Lung (tissue), 12 donors: ENCODE measurements around the gene MCRIP2. TPM values are rescaled to one million over a fixed set of nuclear protein-coding genes. Genes with fewer than 3 reads are reported as not detected.

Experiments used
- ATAC-seq: fragments of 200-7000 bp; cut with Tn5 transposase; one replicate; pipeline ENCODE4 v1.9.1; 2020; ENCODE audit warnings: moderate number of reproducible peaks; ENCODE audit not compliant: insufficient read depth, low FRiP score
- DNase-seq, 3 donors: peaks; one replicate each; pipeline ENCODE4 v3.0.0-alpha.2; 2013 to 2017
- H3K27ac ChIP-seq, 2 donors: one replicate each; pipeline ENCODE4 v1.5.1; 2013; ENCODE audit warnings: mild to moderate bottlenecking in 2 of 2, moderate library complexity in 2 of 2, control low read depth in 1 of 2, inconsistent platforms in 1 of 2, low read depth in 1 of 2, low read length in 1 of 2
- H3K27me3 ChIP-seq, 3 donors: one replicate each; pipeline ENCODE4 v1.5.1; 2013; ENCODE audit warnings: low read length in 2 of 3; ENCODE audit not compliant: control insufficient read depth in 3 of 3, insufficient read depth in 3 of 3
- H3K36me3 ChIP-seq, 4 donors: one replicate each; pipeline ENCODE4 v1.5.1; 2013; ENCODE audit warnings: low read length in 4 of 4, mild to moderate bottlenecking in 1 of 4, moderate library complexity in 1 of 4; ENCODE audit not compliant: control insufficient read depth in 4 of 4, insufficient read depth in 4 of 4
- H3K4me1 ChIP-seq, 5 donors: one replicate each; pipeline ENCODE4 v1.5.1; 2013; ENCODE audit warnings: low read length in 5 of 5, mild to moderate bottlenecking in 2 of 5, moderate library complexity in 1 of 5; ENCODE audit not compliant: control insufficient read depth in 5 of 5, insufficient read depth in 5 of 5
- H3K4me3 ChIP-seq: one replicate; pipeline ENCODE4 v1.5.1; 2013; ENCODE audit warnings: mild to moderate bottlenecking, control low read depth, moderate library complexity
- H3K9ac ChIP-seq, 2 donors: one replicate each; pipeline ENCODE4 v1.5.1; 2013; ENCODE audit warnings: low read length in 2 of 2, control low read depth in 1 of 2; ENCODE audit not compliant: insufficient read depth in 1 of 2
- H3K9me3 ChIP-seq, 4 donors: one replicate each; pipeline ENCODE4 v1.5.1; 2013; ENCODE audit warnings: low read length in 3 of 4, mild to moderate bottlenecking in 1 of 4, moderate library complexity in 1 of 4; ENCODE audit not compliant: control insufficient read depth in 4 of 4, insufficient read depth in 3 of 4
- WGBS, 2 donors: extraction: QIAGEN DNeasy Blood & Tissue Kit; methylation state at CpG; one replicate each; pipeline ENCODE4 v1.1.7; 2013; 5-methylcytosine and 5-hydroxymethylcytosine counted together
- polyA plus RNA-seq, 2 donors: library from polyadenylated mRNA; stranded (reverse); fragments of 200-250 nt; gene quantifications; one replicate each; pipeline ENCODE4 v1.2.1, GENCODE V29; 2013
- total RNA-seq, 2 donors: library from RNA; depleted of rRNA in 1 of 2; stranded (reverse); fragments of >200 nt in 1 of 2; gene quantifications; one replicate each; pipeline ENCODE4 v1.2.1, GENCODE V29; 2014 to 2021
- TF ChIP-seq, protein P1 (sequence below): IDR thresholded peaks from 2 replicates; pipeline ENCODE4 v1.5.1; 2012; ENCODE audit warnings: mild to moderate bottlenecking; ENCODE audit errors: control extremely low read depth, extremely low read depth
- donor health status: control.
- donor health status: control.
- donor health status: Bipolar disorder and iron deficiency.
- donor health status: healthy.
- donor health status: DM: yes; HTN: yes; CAD: no.

Gene MCRIP2
- total and polyA plus RNA-seq, 4 donors = 9.1 to 109 (median 53.3) TPM

DNA sequence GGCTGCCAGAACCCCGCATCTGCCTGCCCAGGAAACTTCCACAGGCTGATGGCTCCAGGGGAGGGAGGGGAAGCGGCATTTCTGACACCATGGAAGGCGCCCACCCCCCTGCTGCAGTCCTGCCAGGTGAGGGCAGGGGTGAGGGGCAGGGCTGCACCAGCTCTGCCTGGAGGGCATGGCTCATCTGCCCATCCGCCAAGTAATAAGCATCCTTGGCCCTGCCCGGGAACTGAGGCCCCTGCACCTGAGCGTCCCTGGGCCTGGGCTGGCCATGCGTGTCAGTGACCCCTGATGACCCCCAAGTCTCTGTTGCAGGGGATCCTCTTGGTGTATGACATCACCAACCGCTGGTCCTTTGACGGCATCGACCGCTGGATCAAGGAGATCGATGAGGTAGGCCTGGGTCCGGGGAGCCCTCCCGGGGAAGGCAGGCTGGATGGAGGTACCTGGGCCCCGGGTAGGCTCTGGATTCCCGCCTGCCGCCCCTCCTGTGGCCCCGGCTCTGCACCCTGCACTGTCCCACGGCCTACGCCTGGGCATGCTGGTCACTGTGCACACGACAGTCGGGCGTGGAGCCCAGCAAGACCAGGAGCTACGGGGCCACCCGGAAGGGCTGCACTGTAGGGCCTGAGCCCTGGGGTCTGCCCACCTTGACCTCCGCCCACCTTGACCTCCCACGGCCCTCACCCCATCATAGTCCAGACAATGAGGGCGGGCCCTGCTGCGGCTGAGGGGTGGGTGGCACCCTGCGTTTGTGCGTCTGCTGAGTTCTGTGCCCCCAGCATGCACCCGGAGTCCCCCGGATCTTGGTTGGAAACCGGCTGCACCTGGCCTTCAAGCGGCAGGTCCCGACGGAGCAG is 16.3 kb upstream of the MCRIP2 start:
- Histone ChIP-seq H3K4me3 (no peak overlapping the region), H3K36me3 (peaks cover 0 to 34% (median 5%) of the 10 kb centered on the region in 4 donors), H3K4me1 (peaks cover 0 to 18% (median 10%) of the 10 kb centered on the region in 5 donors), H3K27me3 (no peaks in the 10 kb centered on the region), H3K9ac (no peak overlapping the region), H3K27ac (no peak overlapping the region), H3K9me3 (no peaks in the 10 kb centered on the region)
- no peak for DNase-seq
- WGBS, 2 donors = 96 to 97% methylated on average over 37 of the region's 37 CpGs
- TF ChIP-seq, protein P1, sequence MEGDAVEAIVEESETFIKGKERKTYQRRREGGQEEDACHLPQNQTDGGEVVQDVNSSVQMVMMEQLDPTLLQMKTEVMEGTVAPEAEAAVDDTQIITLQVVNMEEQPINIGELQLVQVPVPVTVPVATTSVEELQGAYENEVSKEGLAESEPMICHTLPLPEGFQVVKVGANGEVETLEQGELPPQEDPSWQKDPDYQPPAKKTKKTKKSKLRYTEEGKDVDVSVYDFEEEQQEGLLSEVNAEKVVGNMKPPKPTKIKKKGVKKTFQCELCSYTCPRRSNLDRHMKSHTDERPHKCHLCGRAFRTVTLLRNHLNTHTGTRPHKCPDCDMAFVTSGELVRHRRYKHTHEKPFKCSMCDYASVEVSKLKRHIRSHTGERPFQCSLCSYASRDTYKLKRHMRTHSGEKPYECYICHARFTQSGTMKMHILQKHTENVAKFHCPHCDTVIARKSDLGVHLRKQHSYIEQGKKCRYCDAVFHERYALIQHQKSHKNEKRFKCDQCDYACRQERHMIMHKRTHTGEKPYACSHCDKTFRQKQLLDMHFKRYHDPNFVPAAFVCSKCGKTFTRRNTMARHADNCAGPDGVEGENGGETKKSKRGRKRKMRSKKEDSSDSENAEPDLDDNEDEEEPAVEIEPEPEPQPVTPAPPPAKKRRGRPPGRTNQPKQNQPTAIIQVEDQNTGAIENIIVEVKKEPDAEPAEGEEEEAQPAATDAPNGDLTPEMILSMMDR = no peak
- no peak for ATAC-seq

DNA sequence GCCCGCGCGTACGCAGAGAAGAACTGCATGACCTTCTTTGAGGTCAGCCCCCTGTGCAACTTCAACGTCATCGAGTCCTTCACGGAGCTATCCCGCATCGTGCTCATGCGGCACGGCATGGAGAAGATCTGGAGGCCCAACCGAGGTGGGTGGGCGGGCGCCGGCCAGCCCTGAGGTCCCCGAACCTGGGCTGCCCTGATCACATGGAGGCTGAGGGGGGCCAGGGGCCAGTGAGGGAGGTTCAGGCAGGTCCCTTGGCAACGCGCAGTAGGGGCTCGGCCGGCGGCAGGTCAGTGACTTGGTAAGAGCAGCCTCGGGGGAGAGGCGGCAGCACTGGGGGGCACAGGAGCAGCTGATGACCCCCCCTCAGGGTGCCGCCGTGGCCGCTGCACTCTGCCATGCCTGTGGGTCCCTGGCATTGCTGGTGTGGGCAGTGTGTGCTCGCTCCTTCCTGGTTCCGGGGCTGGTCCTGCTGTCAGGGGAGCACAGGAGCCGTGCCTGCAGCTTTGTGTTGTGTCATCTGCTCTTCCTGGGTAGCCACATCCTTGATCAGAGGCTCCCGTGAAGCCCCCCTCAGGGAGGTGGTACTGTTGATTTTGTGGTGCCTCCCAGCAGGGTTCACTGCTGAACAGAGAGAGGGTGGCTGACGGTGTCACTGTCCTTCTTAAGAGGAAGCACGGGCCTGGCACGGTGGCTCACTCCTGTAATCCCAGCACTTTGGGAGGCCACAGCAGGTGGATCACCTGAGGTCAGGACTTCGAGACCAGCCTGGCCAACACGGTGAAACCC is 15.5 kb upstream of the MCRIP2 start:
- no peak overlapping the region for H3K27ac ChIP-seq
- DNase-seq = no peak
- peaks cover 0 to 34% (median 5%) of the 10 kb centered on the region in 4 donors for H3K36me3 ChIP-seq
- no peaks in the 10 kb centered on the region for H3K9me3 ChIP-seq
- H3K9ac ChIP-seq = no peak overlapping the region
- H3K4me3 ChIP-seq = no peak overlapping the region
- TF ChIP-seq, protein P1 = no peak
- no peaks in the 10 kb centered on the region for H3K27me3 ChIP-seq
- 92 to 95% methylated on average over 32 to 35 of the region's 35 CpGs for WGBS, 2 donors
- H3K4me1 ChIP-seq = peaks cover 0 to 26% (median 15%) of the 10 kb centered on the region in 5 donors
- no peak for ATAC-seq

DNA sequence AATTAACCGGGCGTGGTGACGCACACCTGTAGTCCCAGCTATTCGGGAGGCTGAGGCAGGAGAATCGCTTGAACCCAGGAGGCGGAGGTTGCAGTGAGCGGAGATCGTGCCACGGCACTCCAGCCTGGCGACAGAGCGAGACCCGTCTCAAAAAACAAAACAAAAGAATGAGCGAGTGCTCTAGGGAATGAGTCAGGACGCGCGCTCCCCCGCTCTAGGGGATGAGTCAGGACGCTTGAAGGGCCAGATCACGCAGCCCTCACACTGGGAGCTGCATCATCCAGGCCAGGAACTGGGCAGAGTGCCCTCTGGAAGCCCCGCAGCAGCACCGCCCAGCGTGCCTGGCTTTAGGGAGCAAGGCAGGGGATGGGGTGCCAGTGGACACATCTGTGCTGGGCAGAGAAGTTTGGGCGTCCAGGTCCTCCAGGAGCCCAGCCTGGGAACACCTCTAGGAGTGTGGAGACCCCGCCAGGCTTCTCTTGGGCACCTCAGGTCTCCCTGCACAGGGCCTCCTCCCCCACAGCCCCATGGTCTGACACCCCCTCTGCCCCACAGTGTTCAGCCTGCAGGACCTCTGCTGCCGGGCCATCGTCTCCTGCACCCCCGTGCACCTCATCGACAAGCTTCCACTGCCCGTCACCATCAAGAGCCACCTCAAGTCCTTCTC is 14.7 kb upstream of the MCRIP2 start:
- no peak for ATAC-seq
- TF ChIP-seq, protein P1 = no peak
- Histone ChIP-seq H3K4me3 (no peak overlapping the region), H3K4me1 (peaks cover 0 to 25% (median 13%) of the 10 kb centered on the region in 5 donors), H3K27ac (peak overlapping the region in 1 of 2 donors; percentile 61), H3K36me3 (peaks cover 0 to 34% (median 5%) of the 10 kb centered on the region in 4 donors), H3K9me3 (no peaks in the 10 kb centered on the region), H3K9ac (no peak overlapping the region), H3K27me3 (no peaks in the 10 kb centered on the region)
- no peak for DNase-seq
- WGBS, 2 donors = 95 to 97% methylated on average over 29 of the region's 29 CpGs
